Activated CD4-positive, alpha-beta T cell treated with anti-CD3 and anti-CD28 coated beads for 36 hours (primary cell): ENCODE measurements around the gene UPK3A. TPM values are rescaled to one million over a fixed set of nuclear protein-coding genes. Genes with fewer than 3 reads are reported as not detected.

Experiments
- ATAC-seq: fragments of 200-7000 bp; cut with Tn5 transposase; one replicate; pipeline ENCODE4 v1.10.0; 2021; ENCODE audit warnings: mild to moderate bottlenecking, moderate library complexity
- CTCF ChIA-PET: fragments of 350-600 bp; sonication (Branson Sonifier 250); formaldehyde crosslinking; loops from one replicate; lab custom pipeline; 2021; ENCODE audit warnings: antibody characterized with exemption; lab: Charles Lee
- POLR2A ChIA-PET: fragments of 350-600 bp; sonication (Branson Sonifier 250); formaldehyde crosslinking; loops from one replicate; lab custom pipeline; 2021; ENCODE audit warnings: antibody characterized with exemption, inconsistent platforms; lab: Charles Lee
- DNase-seq: peaks from one replicate; pipeline ENCODE4 v3.0.0-alpha.2; 2020
- H3K27ac Mint-ChIP-seq: one replicate; pipeline ENCODE4 v1.8.0; 2021; ENCODE audit warnings: mixed read lengths
- H3K27me3 Mint-ChIP-seq: one replicate; pipeline ENCODE4 v1.8.0; 2021; ENCODE audit warnings: mixed read lengths
- H3K36me3 Mint-ChIP-seq: one replicate; pipeline ENCODE4 v1.8.0; 2021; ENCODE audit warnings: low read depth, mixed read lengths
- H3K4me1 Mint-ChIP-seq: one replicate; pipeline ENCODE4 v1.8.0; 2021; ENCODE audit warnings: mixed read lengths
- H3K4me3 Mint-ChIP-seq: one replicate; pipeline ENCODE4 v1.8.0; 2021; ENCODE audit warnings: mild to moderate bottlenecking, moderate library complexity, mixed read lengths
- H3K9me3 Mint-ChIP-seq: one replicate; pipeline ENCODE4 v1.8.0; 2021; ENCODE audit warnings: low read depth, mixed read lengths
- intact Hi-C, 2 experiments: fragments of 100-400 bp; cut with DNase I in 1 of 2; cut with micrococcal nuclease in 1 of 2; formaldehyde crosslinking; loops; one replicate each; pipeline versions ENCODE4 v1.14.2 to v1.15.1; 2022 to 2024; cut with DNase I, micrococcal nuclease
- total RNA-seq, 2 experiments: library from RNA; stranded (reverse); gene quantifications; one replicate each; pipeline ENCODE4 v1.2.3, GENCODE V29; 2021

Gene UPK3A
- total RNA-seq, 2 experiments from 2014 or later: not detected

DNA sequence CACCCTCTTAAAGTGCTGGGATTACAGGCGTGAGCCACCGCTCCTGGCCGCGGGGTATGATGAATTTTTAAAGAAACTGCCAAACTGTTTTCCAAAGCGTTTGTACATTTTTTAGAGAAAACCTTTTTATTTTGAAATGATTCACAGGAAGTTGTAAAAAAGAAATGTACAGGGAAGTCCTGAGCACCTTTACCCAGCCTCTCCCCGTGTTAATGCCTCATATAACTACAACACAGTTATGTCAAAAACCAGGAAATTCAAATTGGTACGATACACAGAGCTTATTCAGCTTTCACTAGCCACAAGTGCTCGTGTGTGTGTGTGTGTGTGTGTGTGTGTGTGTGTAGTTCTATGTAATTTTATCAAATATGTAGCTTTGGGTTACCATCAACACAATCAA, 18.0 kb downstream of the UPK3A start:
- Mint-ChIP-seq H3K27me3 (no peaks in the 10 kb centered on the region), H3K36me3 (no peaks in the 10 kb centered on the region), H3K27ac (peak overlapping the region; percentile 31), H3K4me3 (no peak overlapping the region), H3K9me3 (no peaks in the 10 kb centered on the region), H3K4me1 (peaks cover 9% of the 10 kb centered on the region)
- ATAC-seq (peak; percentile 46), DNase-seq (no peak)
- POLR2A ChIA-PET: no interaction called here
- CTCF ChIA-PET: interaction anchor here (0.9 kb wide), 1 partner anchor 748 kb away, joined by 3 read pairs; no protein-coding TSS in a partner anchor
- intact Hi-C loops: no loop called here

DNA sequence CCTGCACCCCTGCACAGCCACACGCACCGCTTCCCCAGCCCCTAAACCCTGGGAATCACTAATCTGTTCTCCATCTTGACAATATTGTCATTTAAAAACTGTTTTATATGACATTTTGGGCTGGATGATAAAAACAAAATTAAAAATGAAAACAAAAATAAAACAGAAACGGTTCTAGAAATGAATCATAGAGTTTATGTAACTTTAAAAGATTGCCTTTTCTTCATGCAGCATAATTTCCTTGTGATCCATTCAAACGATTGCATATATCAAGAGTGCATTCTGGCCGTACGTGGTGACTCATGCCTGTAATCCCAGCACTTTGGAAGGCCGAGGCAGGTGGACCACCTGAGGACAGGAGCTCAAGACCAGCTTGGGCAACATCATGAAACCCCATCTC, 18.4 kb downstream of the UPK3A start:
- Mint-ChIP-seq H3K4me1 (peaks cover 9% of the 10 kb centered on the region), H3K27ac (no peak overlapping the region), H3K9me3 (no peaks in the 10 kb centered on the region), H3K27me3 (no peaks in the 10 kb centered on the region), H3K4me3 (no peak overlapping the region), H3K36me3 (no peaks in the 10 kb centered on the region)
- POLR2A ChIA-PET: no interaction called here
- intact Hi-C loops: no loop called here
- CTCF ChIA-PET: interaction anchor here (0.9 kb wide), 1 partner anchor 748 kb away, joined by 3 read pairs; no protein-coding TSS in a partner anchor
- no peak for DNase-seq
- ATAC-seq: peak; percentile 20

DNA sequence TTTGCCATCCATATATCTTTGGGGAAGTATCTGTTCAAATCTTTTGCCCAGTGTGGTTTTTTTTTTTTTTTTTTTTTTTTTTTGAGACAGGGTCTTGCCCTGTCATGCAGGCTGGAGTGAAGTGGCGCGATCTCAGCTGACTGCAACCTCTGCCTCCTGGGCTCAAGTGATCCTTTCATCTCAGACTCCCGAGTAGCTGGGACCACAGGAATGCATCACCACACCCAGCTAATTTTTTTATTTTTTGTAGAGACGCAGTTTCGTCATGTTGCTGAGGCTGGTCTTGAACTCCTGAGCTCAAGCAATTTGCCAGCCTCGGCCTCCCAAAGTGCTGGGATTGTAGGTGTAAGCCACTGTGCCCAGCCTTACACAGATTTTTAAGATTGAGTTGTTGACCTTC, 20.2 kb downstream of the UPK3A start:
- POLR2A ChIA-PET: no interaction called here

DNA sequence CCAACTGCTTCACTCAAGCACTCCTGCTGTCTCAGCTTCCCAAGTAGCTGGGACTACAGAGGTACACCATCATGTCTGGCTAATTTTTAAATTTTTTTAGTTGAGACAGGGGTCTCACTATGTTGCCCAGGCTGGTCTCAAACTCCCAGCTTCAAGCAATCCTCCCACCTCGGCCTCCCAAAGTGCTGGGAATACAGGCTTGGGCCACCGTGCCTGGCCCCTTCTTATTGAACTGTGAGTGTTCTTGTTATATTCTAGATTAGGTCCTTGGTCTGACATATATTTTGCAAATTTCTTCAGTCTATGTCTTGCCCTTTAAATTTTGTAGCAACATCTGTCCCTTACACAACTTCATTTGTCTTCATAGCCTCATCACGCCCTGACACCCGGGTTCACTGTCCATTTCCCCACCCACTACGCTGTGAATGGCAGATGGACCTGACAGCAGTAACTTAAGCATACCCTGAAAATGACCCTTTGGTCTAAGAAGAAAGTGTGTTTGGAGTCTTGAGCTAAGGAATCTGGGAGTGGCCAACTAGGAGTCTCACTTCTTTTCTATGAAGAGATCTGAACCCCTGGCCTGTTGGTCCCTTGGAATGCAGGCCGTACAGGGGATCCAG, 20.8 kb downstream of the UPK3A start:
- no peak for ATAC-seq
- intact Hi-C loops: no loop called here
- H3K4me3 Mint-ChIP-seq: no peak overlapping the region
- DNase-seq: no peak
- ChIA-PET POLR2A (no interaction called here), CTCF (interaction anchor here (0.7 kb wide), 1 partner anchor 36 kb away, joined by 3 read pairs; no protein-coding TSS in a partner anchor)
- no peaks in the 10 kb centered on the region for H3K27me3 Mint-ChIP-seq
- peaks cover 20% of the 10 kb centered on the region for H3K4me1 Mint-ChIP-seq
- no peaks in the 10 kb centered on the region for H3K36me3 Mint-ChIP-seq
- H3K9me3 Mint-ChIP-seq: no peaks in the 10 kb centered on the region
- H3K27ac Mint-ChIP-seq: no peak overlapping the region

More for the DNA sequence above, 20.2 kb downstream of the UPK3A start:
- no peak for DNase-seq
- H3K36me3 Mint-ChIP-seq: no peaks in the 10 kb centered on the region
- no peak for ATAC-seq
- H3K9me3 Mint-ChIP-seq: no peaks in the 10 kb centered on the region
- intact Hi-C loops: no loop called here
- H3K27me3 Mint-ChIP-seq: no peaks in the 10 kb centered on the region
- CTCF ChIA-PET: no interaction called here
- no peak overlapping the region for H3K4me3 Mint-ChIP-seq
- no peak overlapping the region for H3K27ac Mint-ChIP-seq
- peaks cover 20% of the 10 kb centered on the region for H3K4me1 Mint-ChIP-seq

DNA sequence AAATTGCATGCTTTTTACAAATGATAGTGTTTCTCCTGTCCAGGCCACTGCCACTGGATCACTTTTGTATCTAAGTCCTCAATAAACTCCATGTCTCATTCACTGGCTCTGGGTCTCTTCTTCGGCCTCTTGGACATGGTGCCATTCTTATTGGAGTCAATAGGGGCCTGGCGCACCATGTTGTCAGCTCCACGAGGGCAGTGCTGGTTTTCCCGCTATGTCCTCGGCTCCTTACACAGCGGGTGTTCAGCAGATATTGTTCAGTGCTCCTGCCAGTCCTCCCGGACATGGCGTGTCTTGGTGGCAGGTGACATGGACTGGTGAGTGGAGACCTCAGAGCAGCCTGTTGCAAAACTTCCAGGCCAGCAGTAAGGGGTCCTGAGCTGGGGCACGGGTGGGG, 21.4 kb downstream of the UPK3A start:
- ChIA-PET CTCF (interaction anchor here (0.7 kb wide), 1 partner anchor 35 kb away, joined by 3 read pairs; no protein-coding TSS in a partner anchor), POLR2A (no interaction called here)
- intact Hi-C loops: no loop called here
- ATAC-seq: no peak
- no peaks in the 10 kb centered on the region for H3K9me3 Mint-ChIP-seq
- DNase-seq: no peak
- H3K27ac Mint-ChIP-seq: no peak overlapping the region
- H3K4me3 Mint-ChIP-seq: no peak overlapping the region
- H3K36me3 Mint-ChIP-seq: peaks cover 2% of the 10 kb centered on the region
- peaks cover 26% of the 10 kb centered on the region for H3K4me1 Mint-ChIP-seq
- no peaks in the 10 kb centered on the region for H3K27me3 Mint-ChIP-seq

DNA sequence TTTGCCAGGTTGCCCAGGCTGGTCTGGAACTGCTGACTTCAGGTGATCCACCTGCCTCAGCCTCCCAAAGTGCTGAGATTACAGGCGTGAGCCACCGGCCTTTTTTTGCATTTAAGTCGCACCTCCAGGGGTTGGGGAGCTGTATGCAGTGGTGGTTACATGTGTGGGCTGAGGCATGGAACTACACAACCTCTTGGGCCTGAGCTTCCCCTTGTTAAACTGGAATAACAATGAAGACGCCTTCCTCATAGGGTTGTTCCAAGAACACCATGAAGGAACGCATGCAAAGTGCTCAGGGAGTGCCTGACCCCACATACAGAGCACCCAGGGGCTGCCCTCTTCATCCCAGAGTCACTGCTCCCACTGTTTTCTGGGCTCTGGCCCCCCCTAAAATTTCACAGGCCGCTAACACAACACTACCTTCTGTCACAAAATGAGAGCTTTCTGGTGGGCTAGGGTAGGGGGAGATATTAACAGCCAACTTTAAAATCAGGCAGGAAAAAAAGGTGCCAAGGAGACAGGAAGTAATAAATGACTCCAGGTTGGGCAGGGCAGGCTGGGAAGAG, 23.7 kb downstream of the UPK3A start:
- DNase-seq: no peak
- peak overlapping the region; percentile 97 for H3K27ac Mint-ChIP-seq
- intact Hi-C loops: no loop called here
- ChIA-PET CTCF (interaction anchor here (0.6 kb wide), 1 partner anchor 73 kb away, joined by 3 read pairs; no protein-coding TSS in a partner anchor), POLR2A (interaction anchor here (0.6 kb wide), 1 partner anchor 14 kb away, joined by 3 read pairs; no protein-coding TSS in a partner anchor)
- ATAC-seq: no peak
- H3K4me3 Mint-ChIP-seq: peak overlapping the region; percentile 80
- peaks cover 18% of the 10 kb centered on the region for H3K36me3 Mint-ChIP-seq
- H3K9me3 Mint-ChIP-seq: no peaks in the 10 kb centered on the region
- peaks cover 35% of the 10 kb centered on the region for H3K4me1 Mint-ChIP-seq
- H3K27me3 Mint-ChIP-seq: no peaks in the 10 kb centered on the region

DNA sequence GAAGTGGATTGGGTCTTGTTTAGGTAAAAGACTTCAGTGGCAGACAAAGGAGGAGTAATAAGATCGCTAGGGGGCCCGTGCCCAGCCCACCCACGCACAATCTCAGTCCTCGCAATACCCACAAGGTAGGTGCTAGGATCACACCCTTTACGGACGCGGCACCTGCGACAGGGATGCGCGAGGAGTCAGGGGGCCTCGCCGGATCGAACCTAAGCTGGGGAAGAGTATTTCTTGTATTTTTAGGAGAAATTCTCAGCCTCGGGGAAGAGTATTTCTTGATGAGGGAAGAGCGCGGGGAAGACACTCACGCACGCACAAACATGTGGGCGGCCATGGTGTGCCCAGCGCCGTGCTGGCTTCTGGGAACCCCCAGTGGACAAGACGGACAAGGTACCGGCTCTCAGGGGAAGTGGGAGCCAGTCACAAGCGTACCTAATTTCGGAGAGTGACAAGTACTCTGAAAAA, 24.2 kb downstream of the UPK3A start:
- Mint-ChIP-seq H3K4me1 (peaks cover 39% of the 10 kb centered on the region), H3K9me3 (no peaks in the 10 kb centered on the region), H3K36me3 (peaks cover 18% of the 10 kb centered on the region), H3K27me3 (no peaks in the 10 kb centered on the region), H3K4me3 (peak overlapping the region; percentile 80), H3K27ac (peak overlapping the region; percentile 97)
- intact Hi-C loops: loop anchor here (1.0 kb wide), 7 partner anchors 9 to 727 kb away; partner anchors contain the start of genes RIBC2 (in 1 of the 2), SMC1B (in 1 of the 2) and UPK3A (in 1 of the 2)
- DNase-seq: peak; percentile 63
- ChIA-PET POLR2A (no interaction called here), CTCF (no interaction called here)
- ATAC-seq: no peak

DNA sequence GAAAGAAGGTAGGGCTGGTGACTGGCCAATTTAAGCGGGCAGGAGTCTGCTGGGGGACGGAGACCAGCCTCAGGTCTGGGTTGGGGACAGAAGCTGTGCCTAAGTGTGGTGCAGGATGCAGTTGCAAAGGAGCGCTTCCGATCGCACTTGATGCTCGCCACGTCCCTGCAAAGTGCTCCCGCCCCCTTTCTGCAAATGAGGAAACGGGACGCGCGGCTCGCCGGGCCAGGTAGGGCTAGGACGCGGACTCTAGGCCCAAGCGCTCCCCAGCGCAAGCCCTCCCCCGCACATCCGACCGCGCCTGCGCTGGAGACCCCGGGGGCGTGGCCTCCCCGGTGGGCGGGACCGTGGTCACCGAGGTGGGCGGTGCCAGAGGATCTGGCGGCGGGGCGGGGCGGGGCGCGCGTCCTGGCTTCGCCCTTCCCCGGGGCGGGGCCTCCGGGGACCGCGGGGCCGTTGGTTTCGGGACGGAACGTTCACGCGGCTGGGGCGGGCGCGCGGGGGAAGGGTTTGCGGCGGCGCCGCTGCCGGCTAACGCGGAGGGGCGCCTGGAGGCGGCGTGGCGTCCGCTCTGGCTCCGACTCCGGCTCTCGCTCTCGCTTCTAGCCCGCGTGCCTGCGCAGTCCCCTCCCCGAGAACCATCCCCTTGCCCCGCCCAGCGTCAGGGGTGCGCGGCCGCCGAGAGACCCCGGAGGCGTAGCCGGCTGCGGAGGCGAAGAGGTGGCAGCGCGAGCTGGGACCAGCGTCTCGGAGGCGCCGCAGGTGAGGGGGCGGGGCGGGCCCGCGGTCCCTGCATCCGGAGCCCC, 24.9 kb downstream of the UPK3A start, which contains the start of gene FAM118A:
TSS of gene FAM118A (plus strand) at position 513 of the 806 bp plus-strand sequence. CDS start 12,446 bp downstream, outside the sequence.
- ChIA-PET CTCF (no interaction called here), POLR2A (interaction anchor here (0.5 kb wide), 1 partner anchor 39 kb away, joined by 3 read pairs; no protein-coding TSS in a partner anchor)
- Mint-ChIP-seq H3K27ac (peak within 1 kb of the TSS; percentile 97), H3K9me3 (no peaks in the 10 kb centered on the region), H3K36me3 (peaks cover 18% of the 10 kb centered on the region), H3K27me3 (no peaks in the 10 kb centered on the region), H3K4me3 (peak within 1 kb of the TSS; percentile 80), H3K4me1 (peaks cover 46% of the 10 kb centered on the region)
- intact Hi-C loops: loop anchor here (1.0 to 10.0 kb wide), 11 partner anchors 9 to 727 kb away; partner anchors contain the start of genes NUP50 (in 2 of the 2), ATXN10 (in 1 of the 2), RIBC2 (in 1 of the 2) and SMC1B (in 1 of the 2)
- ATAC-seq (peak; percentile 86), DNase-seq (peak; percentile 98)

DNA sequence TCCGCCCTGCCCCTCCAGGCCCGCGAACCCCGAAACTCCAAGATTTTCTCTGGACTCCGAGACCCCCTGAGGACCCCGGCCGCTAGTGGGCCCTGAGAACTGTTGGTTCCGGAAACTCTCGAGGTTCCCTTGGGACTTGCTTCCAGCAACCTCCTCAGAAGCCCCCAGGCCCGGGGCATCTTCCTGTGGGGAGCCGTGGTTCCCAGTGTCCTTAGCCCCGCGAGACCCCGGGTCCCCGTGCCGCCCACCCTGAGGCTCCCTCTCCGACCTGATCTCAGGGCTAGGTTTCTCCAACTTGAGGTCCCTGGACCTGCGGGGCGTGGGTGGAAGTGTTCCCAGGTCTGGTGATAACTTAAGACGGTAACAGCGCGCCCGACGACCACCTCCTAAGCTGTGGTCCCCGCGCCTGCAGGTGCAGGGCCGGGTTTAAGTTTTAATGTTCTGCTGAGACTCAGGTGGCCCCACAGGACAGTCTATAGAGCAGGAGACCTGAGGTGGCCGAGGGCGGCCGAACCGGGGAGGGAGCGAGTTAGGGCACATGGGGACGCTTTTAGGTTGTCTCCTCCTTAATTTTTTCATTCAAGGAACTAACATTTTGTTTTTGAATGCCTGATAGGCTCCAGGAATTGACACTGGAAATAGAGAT, 25.7 kb downstream of the UPK3A start:
- POLR2A ChIA-PET: interaction anchor here (0.8 to 1.0 kb wide), 2 partner anchors 21 to 180 kb away, joined by 3 read pairs; no protein-coding TSS in a partner anchor
- Mint-ChIP-seq H3K4me3 (peak overlapping the region; percentile 80), H3K27me3 (no peaks in the 10 kb centered on the region), H3K36me3 (peaks cover 18% of the 10 kb centered on the region), H3K9me3 (no peaks in the 10 kb centered on the region), H3K27ac (peak overlapping the region; percentile 80), H3K4me1 (peaks cover 51% of the 10 kb centered on the region)
- intact Hi-C loops: loop anchor here (2.0 to 10.0 kb wide), 4 partner anchors 146 to 626 kb away; partner anchors contain the start of genes NUP50 (in 2 of the 2) and ATXN10 (in 1 of the 2)
- CTCF ChIA-PET: interaction anchor here (1.3 kb wide), 1 partner anchor 124 kb away, joined by 5 read pairs; no protein-coding TSS in a partner anchor
- DNase-seq (peak; percentile 47), ATAC-seq (no peak)

DNA sequence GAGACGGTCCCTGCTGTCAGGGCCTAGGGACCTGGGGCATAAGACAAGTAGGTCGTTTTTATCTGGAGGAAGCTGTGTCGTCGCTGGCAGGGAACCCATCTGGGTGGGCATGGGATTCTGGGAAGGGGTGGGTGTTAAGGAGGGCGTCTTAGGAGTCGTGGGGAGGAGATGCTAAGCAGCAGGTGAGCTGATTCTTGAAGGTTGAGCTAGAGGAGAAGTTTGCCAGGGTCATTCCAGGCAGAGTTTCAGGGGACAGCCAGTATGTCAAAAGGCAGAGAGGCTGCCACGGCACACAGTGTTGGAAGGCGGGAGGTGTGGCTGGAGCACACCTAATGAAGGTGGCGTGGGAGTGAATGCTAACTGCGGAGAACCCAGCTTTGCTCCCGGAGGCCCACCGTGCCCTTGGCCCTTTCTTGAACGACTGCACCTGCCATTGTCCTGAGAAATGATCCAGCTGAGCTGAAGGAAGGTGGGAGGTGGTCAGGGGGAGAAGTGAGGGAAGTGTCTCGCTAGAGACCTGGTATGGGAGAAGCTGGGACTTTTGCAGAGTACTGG, 26.3 kb downstream of the UPK3A start:
- no peak for DNase-seq
- Mint-ChIP-seq H3K4me1 (peaks cover 57% of the 10 kb centered on the region), H3K27me3 (no peaks in the 10 kb centered on the region), H3K9me3 (no peaks in the 10 kb centered on the region), H3K4me3 (peak overlapping the region; percentile 80), H3K27ac (peak overlapping the region; percentile 80), H3K36me3 (peaks cover 18% of the 10 kb centered on the region)
- CTCF ChIA-PET: interaction anchor here (0.7 to 1.3 kb wide), 2 partner anchors 123 to 633 kb away, joined by 3 to 5 read pairs; no protein-coding TSS in a partner anchor
- ATAC-seq: no peak
- POLR2A ChIA-PET: interaction anchor here (0.8 to 1.0 kb wide), 2 partner anchors 21 to 181 kb away, joined by 3 read pairs; no protein-coding TSS in a partner anchor
- intact Hi-C loops: loop anchor here (2.0 to 10.0 kb wide), 4 partner anchors 146 to 626 kb away; partner anchors contain the start of genes NUP50 (in 2 of the 2) and ATXN10 (in 1 of the 2)
